PC-9 (cell line): Measurements from ENCODE around the gene ALKBH7.

ENCODE experiments used
- EZH2 ChIP-seq: fragments of 200-600 bp; sonication (generic); IDR thresholded peaks from 2 replicates; pipeline ENCODE4 v1.8.0; 2017; ENCODE audit warnings: antibody characterized with exemption, low read depth
- TF ChIP-seq, protein P1 (sequence below): fragments of 200-600 bp; sonication (generic); conservative IDR thresholded peaks from 2 replicates; pipeline ENCODE4 v1.6.1; 2017; ENCODE audit warnings: mixed run types, antibody characterized with exemption, mild to moderate bottlenecking, moderate library complexity

DNA sequence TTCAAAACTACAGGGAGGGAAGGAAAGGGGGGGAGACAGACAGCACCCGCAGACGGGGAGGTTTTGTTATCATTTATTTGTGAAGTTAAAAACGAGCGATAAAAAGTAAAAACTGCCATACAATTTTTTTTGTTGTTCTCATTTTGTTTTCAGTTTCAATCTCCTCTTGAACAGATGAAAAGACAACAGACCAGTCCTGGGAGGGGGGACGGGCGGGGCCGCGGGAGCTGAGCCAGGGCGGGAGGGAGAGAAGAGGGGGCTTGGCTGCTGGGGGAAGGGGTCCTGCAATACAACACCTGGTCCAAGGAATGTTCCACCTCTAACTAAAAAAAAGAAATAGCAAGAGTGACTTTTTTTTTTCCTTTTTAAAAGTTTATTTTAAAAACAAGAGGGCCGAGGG, 40.7 kb downstream of the ALKBH7 start:
- no peak for TF ChIP-seq EZH2
- TF ChIP-seq, protein P1, sequence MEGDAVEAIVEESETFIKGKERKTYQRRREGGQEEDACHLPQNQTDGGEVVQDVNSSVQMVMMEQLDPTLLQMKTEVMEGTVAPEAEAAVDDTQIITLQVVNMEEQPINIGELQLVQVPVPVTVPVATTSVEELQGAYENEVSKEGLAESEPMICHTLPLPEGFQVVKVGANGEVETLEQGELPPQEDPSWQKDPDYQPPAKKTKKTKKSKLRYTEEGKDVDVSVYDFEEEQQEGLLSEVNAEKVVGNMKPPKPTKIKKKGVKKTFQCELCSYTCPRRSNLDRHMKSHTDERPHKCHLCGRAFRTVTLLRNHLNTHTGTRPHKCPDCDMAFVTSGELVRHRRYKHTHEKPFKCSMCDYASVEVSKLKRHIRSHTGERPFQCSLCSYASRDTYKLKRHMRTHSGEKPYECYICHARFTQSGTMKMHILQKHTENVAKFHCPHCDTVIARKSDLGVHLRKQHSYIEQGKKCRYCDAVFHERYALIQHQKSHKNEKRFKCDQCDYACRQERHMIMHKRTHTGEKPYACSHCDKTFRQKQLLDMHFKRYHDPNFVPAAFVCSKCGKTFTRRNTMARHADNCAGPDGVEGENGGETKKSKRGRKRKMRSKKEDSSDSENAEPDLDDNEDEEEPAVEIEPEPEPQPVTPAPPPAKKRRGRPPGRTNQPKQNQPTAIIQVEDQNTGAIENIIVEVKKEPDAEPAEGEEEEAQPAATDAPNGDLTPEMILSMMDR: no peak
